Measurements from ENCODE around the gene PRG3. TPM values are rescaled to one million over a fixed set of nuclear protein-coding genes. Genes with fewer than 3 reads are reported as not detected.

PRG3 gene
- total RNA-seq, 1 donor from 2014 or later = not detected

GRCh38 chr11:57395905-57396623 is 15.1 kb upstream of the PRG3 start:
- no peak for DNase-seq (ENCODE audit: low spot score)
- Mint-ChIP-seq H3K27me3 (ENCODE audit: unreplicated experiment) (no peaks in the 10 kb centered on the region), H3K9me3 (ENCODE audit: unreplicated experiment) (no peaks in the 10 kb centered on the region), H3K4me1 (ENCODE audit: unreplicated experiment) (no peaks in the 10 kb centered on the region), H3K27ac (ENCODE audit: unreplicated experiment) (no peak overlapping the region), H3K4me3 (ENCODE audit: unreplicated experiment) (no peak overlapping the region), H3K36me3 (ENCODE audit: low read depth, unreplicated experiment) (no peaks in the 10 kb centered on the region)
- no peak for TF ChIP-seq CTCF (IDR thresholded peaks at IDR 0.05; ENCODE audit: unreplicated experiment)

- no peak overlapping the region for H3K4me3 Mint-ChIP-seq (ENCODE audit: unreplicated experiment)
- no peaks in the 10 kb centered on the region for H3K4me1 Mint-ChIP-seq (ENCODE audit: unreplicated experiment)
- H3K27ac Mint-ChIP-seq (ENCODE audit: unreplicated experiment) = no peak overlapping the region
Observed at GRCh38 chr11:57394203-57394965, 13.4 kb upstream of the PRG3 start.

DNA sequence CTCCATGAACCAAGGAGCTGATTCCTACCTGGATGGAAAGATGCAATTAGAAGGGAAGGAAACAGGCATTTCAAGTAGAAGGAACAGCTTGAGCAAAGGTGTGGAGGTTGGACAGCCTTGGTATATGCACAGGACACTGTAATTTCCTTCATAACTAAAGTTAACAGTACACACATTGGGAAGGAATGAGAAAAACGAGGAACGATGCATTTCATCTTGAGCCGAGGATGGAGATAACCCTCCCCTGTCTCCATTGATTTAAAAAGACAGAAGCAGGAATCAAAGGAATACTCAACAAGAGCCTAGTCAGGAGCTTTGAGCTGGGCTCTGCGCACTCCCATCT is 11.8 kb upstream of the PRG3 start:
- no peak for TF ChIP-seq CTCF (IDR thresholded peaks at IDR 0.05; ENCODE audit: unreplicated experiment)
- Mint-ChIP-seq H3K27ac (ENCODE audit: unreplicated experiment) (no peak overlapping the region), H3K36me3 (ENCODE audit: low read depth, unreplicated experiment) (no peaks in the 10 kb centered on the region), H3K27me3 (ENCODE audit: unreplicated experiment) (peaks cover 3% of the 10 kb centered on the region), H3K4me3 (ENCODE audit: unreplicated experiment) (no peak overlapping the region), H3K9me3 (ENCODE audit: unreplicated experiment) (no peaks in the 10 kb centered on the region), H3K4me1 (ENCODE audit: unreplicated experiment) (no peaks in the 10 kb centered on the region)
- no peak for DNase-seq (ENCODE audit: low spot score)

More at GRCh38 chr11:57394203-57394965, 13.4 kb upstream of the PRG3 start:
- Mint-ChIP-seq H3K36me3 (ENCODE audit: low read depth, unreplicated experiment) (no peaks in the 10 kb centered on the region), H3K9me3 (ENCODE audit: unreplicated experiment) (no peaks in the 10 kb centered on the region), H3K27me3 (ENCODE audit: unreplicated experiment) (peaks cover 3% of the 10 kb centered on the region)
- no peak for DNase-seq (ENCODE audit: low spot score)
- TF ChIP-seq CTCF (IDR thresholded peaks at IDR 0.05; ENCODE audit: unreplicated experiment) = no peak

- DNase-seq (ENCODE audit: low spot score) = no peak
- H3K9me3 Mint-ChIP-seq (ENCODE audit: unreplicated experiment) = no peaks in the 10 kb centered on the region
- no peaks in the 10 kb centered on the region for H3K36me3 Mint-ChIP-seq (ENCODE audit: low read depth, unreplicated experiment)
- H3K4me3 Mint-ChIP-seq (ENCODE audit: unreplicated experiment) = no peak overlapping the region
- peaks cover 3% of the 10 kb centered on the region for H3K27me3 Mint-ChIP-seq (ENCODE audit: unreplicated experiment)
- no peak for TF ChIP-seq CTCF (IDR thresholded peaks at IDR 0.05; ENCODE audit: unreplicated experiment)
- H3K27ac Mint-ChIP-seq (ENCODE audit: unreplicated experiment) = no peak overlapping the region
- no peaks in the 10 kb centered on the region for H3K4me1 Mint-ChIP-seq (ENCODE audit: unreplicated experiment)
Observed at GRCh38 chr11:57392066-57392762, 11.3 kb upstream of the PRG3 start.
